Neural cell (in vitro differentiated cells): ENCODE measurements around the gene CABCOCO1.

Experiments
- CTCF ChIP-seq: fragments of 450-650 bp; IDR thresholded peaks from 2 replicates; pipeline ENCODE4 v1.5.1; 2014; ENCODE audit warnings: antibody characterized with exemption, mild to moderate bottlenecking, moderate library complexity; ENCODE audit not compliant: poor library complexity, severe bottlenecking
- EP300 ChIP-seq: fragments of 450-650 bp; conservative IDR thresholded peaks from 2 replicates; pipeline ENCODE4 v1.6.1; 2014; ENCODE audit warnings: antibody characterized with exemption, mild to moderate bottlenecking, moderate library complexity; ENCODE audit not compliant: poor library complexity, severe bottlenecking
- EZH2 ChIP-seq: fragments of 200-600, 300-800 bp; shearing (Covaris generic), sonication (generic); IDR thresholded peaks from 2 replicates; pipeline ENCODE4 v1.6.1; 2014; ENCODE audit warnings: antibody characterized with exemption, low read length, borderline replicate concordance, mild to moderate bottlenecking; ENCODE audit not compliant: insufficient read depth, poor library complexity, severe bottlenecking
- POLR2AphosphoS5 ChIP-seq: IDR thresholded peaks from 2 replicates; pipeline ENCODE4 v1.6.1; 2012
- RAD21 ChIP-seq: fragments of 450-650 bp; conservative IDR thresholded peaks from 2 replicates; pipeline ENCODE4 v1.6.1; 2014; ENCODE audit warnings: antibody characterized with exemption, mild to moderate bottlenecking, moderate library complexity
- REST ChIP-seq: IDR thresholded peaks from 2 replicates; pipeline ENCODE4 v1.6.1; 2012; ENCODE audit warnings: borderline replicate concordance
- TAF1 ChIP-seq: IDR thresholded peaks from 2 replicates; pipeline ENCODE4 v1.6.1; 2012; ENCODE audit warnings: low read depth

DNA sequence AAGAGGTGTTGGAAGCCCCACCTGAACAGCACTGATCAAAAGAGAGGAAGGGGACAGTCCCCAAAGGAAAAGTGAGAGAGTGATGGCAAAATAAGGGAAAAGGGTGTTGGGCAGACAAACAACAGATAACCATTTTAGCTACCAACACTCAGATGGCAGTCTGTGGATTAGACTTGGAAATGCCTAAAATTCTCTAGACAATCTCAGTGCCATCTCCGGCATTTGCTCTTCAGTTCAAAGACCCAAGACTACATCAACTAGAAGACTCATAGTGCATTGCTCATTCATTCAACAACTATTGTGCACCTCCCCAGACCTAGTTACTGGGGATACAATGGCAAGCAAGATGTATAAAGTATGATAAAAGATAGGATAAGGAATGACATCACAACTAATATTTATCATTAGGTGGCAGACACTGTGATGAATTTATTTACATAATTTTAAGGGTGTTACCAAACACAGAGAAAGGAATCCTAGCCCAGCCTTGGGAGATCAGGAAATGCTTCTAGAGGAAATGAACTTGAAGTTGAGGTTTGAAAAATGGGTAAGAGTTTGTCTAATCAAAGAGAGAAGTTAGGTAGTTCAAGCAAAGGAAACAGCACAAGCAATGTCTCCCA lies 129.5 kb downstream of the CABCOCO1 start:
- TF ChIP-seq CTCF (no peak), EZH2 (no peak), RAD21 (no peak), TAF1 (no peak), REST (no peak), POLR2AphosphoS5 (no peak), EP300 (no peak)
